Upper lobe of left lung (tissue), 6 donors: ENCODE measurements around the gene LECT2. TPM values are rescaled to one million over a fixed set of nuclear protein-coding genes. Genes with fewer than 3 reads are reported as not detected.
A peak's percentile ranks its signal among the peaks of the same experiment; 100 is the strongest.

Source experiments
- ATAC-seq, 2 donors: fragments of 200-7000 bp; cut with Tn5 transposase; one replicate each; pipeline ENCODE4 v1.9.1; 2022; ENCODE audit warnings: mild to moderate bottlenecking in 2 of 2, moderate library complexity in 2 of 2; ENCODE audit not compliant: low FRiP score in 2 of 2
- DNase-seq, 2 donors: peaks; one replicate each; pipeline ENCODE4 v3.0.0-alpha.2; 2019 to 2020
- H3K27ac ChIP-seq, 4 donors: fragments of 200-600 bp; sonication (generic); one replicate each; pipeline ENCODE4 v1.5.1; 2016 to 2019
- H3K27me3 ChIP-seq, 4 donors: fragments of 200-600 bp; sonication (generic); one replicate each; pipeline ENCODE4 v1.5.1; 2017 to 2019
- H3K36me3 ChIP-seq, 4 donors: fragments of 200-600 bp; sonication (generic); one replicate each; pipeline ENCODE4 v1.5.1; 2016 to 2019
- H3K4me1 ChIP-seq, 4 donors: fragments of 200-600 bp; sonication (generic); one replicate each; pipeline ENCODE4 v1.5.1; 2018 to 2019
- H3K4me3 ChIP-seq, 4 donors: fragments of 200-600 bp; sonication (generic); one replicate each; pipeline ENCODE4 v1.5.1; 2017 to 2019; ENCODE audit warnings: mild to moderate bottlenecking in 2 of 4, moderate library complexity in 1 of 4
- H3K9me3 ChIP-seq, 4 donors: fragments of 200-600 bp; sonication (generic); one replicate each; pipeline ENCODE4 v1.5.1; 2018 to 2019
- EP300 ChIP-seq, 4 donors: sonication (generic); formaldehyde crosslinking; IDR thresholded peaks; one replicate each; pipeline ENCODE4 v1.5.1; 2017; ENCODE audit warnings: antibody characterized with exemption in 4 of 4, control low read depth in 2 of 4
- POLR2A ChIP-seq, 4 donors: fragments of 450-650 bp; IDR thresholded peaks; one replicate each; pipeline ENCODE4 v1.5.1; 2016 to 2017; ENCODE audit warnings: antibody characterized with exemption in 4 of 4, mild to moderate bottlenecking in 2 of 4
- POLR2AphosphoS5 ChIP-seq, 2 donors: sonication (generic); formaldehyde crosslinking; IDR thresholded peaks; one replicate each; pipeline ENCODE4 v1.5.1; 2017; ENCODE audit warnings: antibody characterized with exemption in 2 of 2
- WGBS, 2 donors: methylation state at CpG; one replicate each; pipeline ENCODE4 v1.1.5; 2017 to 2018; 5-methylcytosine and 5-hydroxymethylcytosine counted together
- total RNA-seq, 6 donors: library from RNA; depleted of rRNA in 4 of 6; stranded (reverse); fragments of >200 nt in 4 of 6; gene quantifications; one replicate each; pipeline versions ENCODE4 v1.1.0 to v1.2.1, GENCODE V29; 2016 to 2021
- TF ChIP-seq, protein P1 (sequence below), 6 experiments: fragments of 450-650 bp in 4 of 6; fragments of 200-600 bp in 2 of 6; sonication (generic) in 2 of 6; IDR thresholded peaks; one replicate each; pipeline ENCODE4 v1.5.1; 2016 to 2019; ENCODE audit warnings: antibody characterized with exemption in 6 of 6
- donor health status: DM: no; HTN: no; CAD: no; lungs with moderate emphysema.
- donor health status: DM: no; HTN: yes; CAD: no; lungs with severe emphysema.

The LECT2 gene
- total RNA-seq, 6 donors from 2014 or later: not detected

DNA sequence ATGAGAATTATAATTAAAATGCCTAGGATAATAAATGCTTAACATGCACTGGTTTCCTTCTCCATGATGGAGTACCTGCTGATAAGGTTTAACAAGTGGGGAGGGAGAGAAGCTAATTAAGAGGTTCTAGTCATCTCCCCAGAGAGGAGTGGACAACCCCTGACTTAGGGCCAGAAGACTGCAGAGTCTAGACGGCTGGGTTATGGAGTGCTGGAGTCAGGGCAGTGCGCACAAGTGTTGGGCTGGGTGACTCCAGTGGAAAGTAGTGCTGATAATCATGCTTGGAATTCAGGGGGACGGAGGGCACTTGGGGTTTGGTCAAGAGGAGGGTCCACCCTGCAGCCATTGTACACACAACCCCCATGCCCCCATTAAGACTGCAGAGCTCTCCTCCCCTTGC, 41.2 kb upstream of the LECT2 start:
- 92% methylated on average over 3 of the region's 3 CpGs for WGBS, 2 donors
- Histone ChIP-seq H3K9me3 (no peaks in the 10 kb centered on the region), H3K36me3 (no peaks in the 10 kb centered on the region), H3K4me3 (no peak overlapping the region), H3K27ac (no peak overlapping the region), H3K27me3 (no peaks in the 10 kb centered on the region), H3K4me1 (peaks cover 0 to 4% (median 2%) of the 10 kb centered on the region in 4 donors)
- TF ChIP-seq POLR2A (IDR thresholded peaks at IDR 0.05): no peak
- TF ChIP-seq EP300 (IDR thresholded peaks at IDR 0.05): no peak
- TF ChIP-seq, protein P1, sequence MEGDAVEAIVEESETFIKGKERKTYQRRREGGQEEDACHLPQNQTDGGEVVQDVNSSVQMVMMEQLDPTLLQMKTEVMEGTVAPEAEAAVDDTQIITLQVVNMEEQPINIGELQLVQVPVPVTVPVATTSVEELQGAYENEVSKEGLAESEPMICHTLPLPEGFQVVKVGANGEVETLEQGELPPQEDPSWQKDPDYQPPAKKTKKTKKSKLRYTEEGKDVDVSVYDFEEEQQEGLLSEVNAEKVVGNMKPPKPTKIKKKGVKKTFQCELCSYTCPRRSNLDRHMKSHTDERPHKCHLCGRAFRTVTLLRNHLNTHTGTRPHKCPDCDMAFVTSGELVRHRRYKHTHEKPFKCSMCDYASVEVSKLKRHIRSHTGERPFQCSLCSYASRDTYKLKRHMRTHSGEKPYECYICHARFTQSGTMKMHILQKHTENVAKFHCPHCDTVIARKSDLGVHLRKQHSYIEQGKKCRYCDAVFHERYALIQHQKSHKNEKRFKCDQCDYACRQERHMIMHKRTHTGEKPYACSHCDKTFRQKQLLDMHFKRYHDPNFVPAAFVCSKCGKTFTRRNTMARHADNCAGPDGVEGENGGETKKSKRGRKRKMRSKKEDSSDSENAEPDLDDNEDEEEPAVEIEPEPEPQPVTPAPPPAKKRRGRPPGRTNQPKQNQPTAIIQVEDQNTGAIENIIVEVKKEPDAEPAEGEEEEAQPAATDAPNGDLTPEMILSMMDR (IDR thresholded peaks at IDR 0.05): no peak
- no peak for TF ChIP-seq POLR2AphosphoS5 (IDR thresholded peaks at IDR 0.05)
- DNase-seq (no peak), ATAC-seq (no peak)

DNA sequence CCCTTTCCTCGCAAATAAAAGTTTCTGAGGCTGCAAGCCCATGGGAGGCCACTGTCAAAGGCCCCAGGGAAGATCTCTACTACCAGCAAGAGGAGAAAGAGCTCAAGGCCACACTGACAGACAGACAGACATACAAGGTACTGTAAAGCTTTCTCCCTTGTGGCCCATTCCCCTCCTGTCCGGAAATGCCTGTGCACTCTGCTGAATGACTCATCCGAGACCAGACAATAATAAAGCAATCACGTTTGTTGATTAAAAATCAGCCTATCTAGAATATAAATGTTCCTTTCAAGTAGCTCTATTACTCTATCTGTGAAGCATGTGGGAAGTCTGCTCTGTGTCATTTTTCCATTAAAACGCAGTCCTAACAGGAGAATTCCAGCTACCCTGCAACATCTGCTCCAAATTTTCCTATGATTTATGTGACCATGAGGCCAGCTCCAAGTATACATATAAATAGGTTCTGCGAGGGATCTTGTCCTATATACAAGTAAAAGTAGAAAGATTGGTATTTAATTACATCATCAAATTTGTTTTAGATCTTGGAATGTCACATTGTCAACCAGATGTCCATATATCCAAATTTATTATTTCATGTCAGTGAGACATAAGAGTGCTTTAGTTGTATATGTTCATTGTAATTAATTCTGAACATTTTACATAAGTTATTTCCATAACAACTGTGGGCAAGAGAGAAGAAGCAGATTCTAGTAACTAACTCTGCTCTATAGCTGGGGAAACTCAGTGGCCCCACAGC, 39.3 kb upstream of the LECT2 start:
- peak; percentile 38 to 75 for ATAC-seq

DNA sequence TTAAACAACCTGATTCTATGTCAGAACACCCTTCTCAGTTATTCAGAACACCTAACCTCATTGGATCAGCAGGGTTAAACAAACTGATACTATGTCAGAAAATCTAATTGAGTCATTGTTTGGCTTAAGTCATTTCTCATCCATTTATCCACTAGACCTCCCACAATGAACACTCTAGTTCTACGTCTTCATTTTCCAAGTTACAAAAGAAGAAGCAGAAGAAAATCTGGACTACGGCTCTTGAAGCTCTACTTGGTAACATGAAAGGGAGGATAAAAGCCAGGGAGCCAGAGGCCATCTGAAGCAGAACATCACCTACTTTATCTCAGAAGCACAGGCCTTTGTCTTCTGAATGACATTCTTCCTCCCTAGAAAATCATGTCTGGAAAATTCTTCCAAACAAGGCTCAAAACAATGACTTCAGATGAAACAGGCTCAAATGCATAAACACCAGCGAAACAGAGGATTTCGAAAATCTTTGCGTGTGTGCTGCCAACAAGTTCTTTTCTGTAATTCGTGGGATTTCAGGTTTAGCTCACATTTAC, 38.6 kb upstream of the LECT2 start:
- DNase-seq (no peak), ATAC-seq (peak in 1 of 2 donors; percentile 46)
- Histone ChIP-seq H3K27ac (no peak overlapping the region), H3K4me3 (no peak overlapping the region), H3K4me1 (no peaks in the 10 kb centered on the region), H3K27me3 (no peaks in the 10 kb centered on the region), H3K36me3 (no peaks in the 10 kb centered on the region), H3K9me3 (no peaks in the 10 kb centered on the region)
- TF ChIP-seq, protein P1 (IDR thresholded peaks at IDR 0.05): no peak
- no peak for TF ChIP-seq EP300 (IDR thresholded peaks at IDR 0.05)
- no peak for TF ChIP-seq POLR2A (IDR thresholded peaks at IDR 0.05)
- TF ChIP-seq POLR2AphosphoS5 (IDR thresholded peaks at IDR 0.05): no peak
- 65 to 66% methylated on average over 6 of the region's 6 CpGs for WGBS, 2 donors

More for the DNA sequence above, 39.3 kb upstream of the LECT2 start:
- Histone ChIP-seq H3K36me3 (no peaks in the 10 kb centered on the region), H3K4me3 (no peak overlapping the region), H3K27ac (no peak overlapping the region), H3K27me3 (no peaks in the 10 kb centered on the region), H3K4me1 (peaks cover 0 to 1% (median 0%) of the 10 kb centered on the region in 4 donors), H3K9me3 (no peaks in the 10 kb centered on the region)
- DNase-seq: no peak
- TF ChIP-seq, protein P1 (IDR thresholded peaks at IDR 0.05): no peak
- no peak for TF ChIP-seq POLR2AphosphoS5 (IDR thresholded peaks at IDR 0.05)
- TF ChIP-seq POLR2A (IDR thresholded peaks at IDR 0.05): no peak
- no peak for TF ChIP-seq EP300 (IDR thresholded peaks at IDR 0.05)
- 65 to 69% methylated on average over 6 of the region's 6 CpGs for WGBS, 2 donors

DNA sequence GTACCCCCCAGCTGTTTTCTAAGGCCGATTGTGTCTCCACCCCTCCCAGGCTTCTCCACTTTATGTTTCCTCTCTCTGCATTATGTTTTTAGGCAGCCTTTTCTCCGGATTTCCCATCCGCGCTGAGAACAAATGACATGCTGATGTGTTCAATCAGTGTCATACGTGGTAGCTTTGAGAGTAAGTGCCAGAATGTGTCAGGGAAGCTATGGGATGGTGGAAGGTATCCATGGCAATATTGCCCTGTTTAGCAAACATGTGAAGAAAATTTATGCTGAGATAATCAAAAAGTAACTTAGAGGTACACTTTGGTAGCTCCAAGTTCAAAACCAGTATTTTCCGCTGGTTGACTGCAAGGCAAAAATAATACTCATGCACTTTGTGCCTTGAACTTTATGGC, 36.6 kb upstream of the LECT2 start:
- WGBS, 2 donors: 66 to 73% methylated on average over 6 of the region's 6 CpGs
- Histone ChIP-seq H3K4me3 (no peak overlapping the region), H3K4me1 (no peaks in the 10 kb centered on the region), H3K36me3 (no peaks in the 10 kb centered on the region), H3K27me3 (no peaks in the 10 kb centered on the region), H3K9me3 (no peaks in the 10 kb centered on the region), H3K27ac (no peak overlapping the region)
- ATAC-seq (peak in 1 of 2 donors; percentile 42), DNase-seq (no peak)
- TF ChIP-seq, protein P1 (IDR thresholded peaks at IDR 0.05): no peak
- no peak for TF ChIP-seq POLR2A (IDR thresholded peaks at IDR 0.05)
- TF ChIP-seq EP300 (IDR thresholded peaks at IDR 0.05): no peak
- TF ChIP-seq POLR2AphosphoS5 (IDR thresholded peaks at IDR 0.05): no peak
